Peyer's patch (tissue), 4 donors: ENCODE results near the gene AKT2. TPM values are rescaled to one million over a fixed set of nuclear protein-coding genes. Genes with fewer than 3 reads are reported as not detected.

ENCODE experiments used
- DNase-seq, 3 donors: peaks; one replicate each; pipeline ENCODE4 v3.0.0-alpha.2; 2017 to 2019
- H3K27ac ChIP-seq, 4 donors: fragments of 200-600 bp; sonication (generic); one replicate each; pipeline ENCODE4 v1.5.1; 2016 to 2019
- H3K27me3 ChIP-seq, 2 donors: fragments of 200-600 bp; sonication (generic); one replicate each; pipeline ENCODE4 v1.5.1; 2019
- H3K36me3 ChIP-seq, 3 donors: fragments of 200-600 bp; sonication (generic); one replicate each; pipeline ENCODE4 v1.5.1; 2016 to 2019
- H3K4me1 ChIP-seq, 4 donors: fragments of 200-600 bp; sonication (generic); one replicate each; pipeline ENCODE4 v1.5.1; 2016 to 2019
- H3K4me3 ChIP-seq, 4 donors: fragments of 200-600 bp; sonication (generic); 1 replicate in 3 of 4; 2 replicates in 1 of 4; pipeline ENCODE4 v1.5.1; 2016 to 2019; ENCODE audit warnings: mild to moderate bottlenecking in 1 of 4
- H3K9me3 ChIP-seq, 4 donors: fragments of 200-600 bp; sonication (generic); one replicate each; pipeline ENCODE4 v1.5.1; 2016 to 2019; ENCODE audit warnings: mild to moderate bottlenecking in 1 of 4
- CTCF ChIP-seq, 6 experiments: fragments of 450-650 bp in 4 of 6; fragments of 200-600 bp in 2 of 6; sonication (generic) in 1 of 6; IDR thresholded peaks; one replicate each; pipeline ENCODE4 v1.5.1; 2017 to 2019; ENCODE audit warnings: antibody characterized with exemption in 6 of 6, mild to moderate bottlenecking in 3 of 6, moderate library complexity in 1 of 6
- POLR2A ChIP-seq, 2 donors: fragments of 450-650 bp; IDR thresholded peaks; one replicate each; pipeline ENCODE4 v1.5.1; 2017; ENCODE audit warnings: antibody characterized with exemption in 2 of 2, mild to moderate bottlenecking in 2 of 2, moderate library complexity in 2 of 2
- total RNA-seq, 4 donors: library from RNA; depleted of rRNA; stranded (reverse); fragments of >200 nt; gene quantifications; one replicate each; pipeline ENCODE4 v1.1.0, GENCODE V29; 2016

AKT2 gene
- total RNA-seq, 4 donors from 2014 or later, result 67.1 to 146 (median 100) TPM

GRCh38 chr19:40309666-40310065 lies 24.5 kb upstream of the AKT2 start:
- Histone ChIP-seq H3K9me3 (no peaks in the 10 kb centered on the region), H3K4me1 (no peaks in the 10 kb centered on the region), H3K4me3 (no peak overlapping the region), H3K27me3 (no peaks in the 10 kb centered on the region), H3K36me3 (no peaks in the 10 kb centered on the region), H3K27ac (no peak overlapping the region)
- no peak for DNase-seq
- no peak for TF ChIP-seq POLR2A (IDR thresholded peaks at IDR 0.05)
- TF ChIP-seq CTCF (IDR thresholded peaks at IDR 0.05), result no peak

- DNase-seq, result peak; percentile 65 to 88 (median 70)
- TF ChIP-seq CTCF (IDR thresholded peaks at IDR 0.05) (peak; percentile 70 to 80 (median 76)), POLR2A (IDR thresholded peaks at IDR 0.05) (no peak)
- Histone ChIP-seq H3K9me3 (no peaks in the 10 kb centered on the region), H3K36me3 (no peaks in the 10 kb centered on the region), H3K27me3 (no peaks in the 10 kb centered on the region), H3K27ac (no peak overlapping the region), H3K4me3 (no peak overlapping the region), H3K4me1 (no peaks in the 10 kb centered on the region)
These were observed 20.3 kb upstream of the AKT2 start for GRCh38 chr19:40305403-40305802.

GRCh38 chr19:40304306-40304705 lies 19.2 kb upstream of the AKT2 start:
- Histone ChIP-seq H3K27ac (no peak overlapping the region), H3K4me3 (no peak overlapping the region), H3K4me1 (no peaks in the 10 kb centered on the region), H3K36me3 (no peaks in the 10 kb centered on the region), H3K9me3 (no peaks in the 10 kb centered on the region), H3K27me3 (no peaks in the 10 kb centered on the region)
- TF ChIP-seq POLR2A (IDR thresholded peaks at IDR 0.05) (no peak), CTCF (IDR thresholded peaks at IDR 0.05) (no peak)
- no peak for DNase-seq

GRCh38 chr19:40303765-40304164 lies 18.6 kb upstream of the AKT2 start:
- TF ChIP-seq CTCF (IDR thresholded peaks at IDR 0.05), result no peak
- TF ChIP-seq POLR2A (IDR thresholded peaks at IDR 0.05), result no peak
- Histone ChIP-seq H3K4me3 (no peak overlapping the region), H3K27me3 (no peaks in the 10 kb centered on the region), H3K4me1 (no peaks in the 10 kb centered on the region), H3K9me3 (no peaks in the 10 kb centered on the region), H3K27ac (no peak overlapping the region), H3K36me3 (no peaks in the 10 kb centered on the region)
- no peak for DNase-seq

- no peak overlapping the region for H3K4me3 ChIP-seq
- TF ChIP-seq POLR2A (IDR thresholded peaks at IDR 0.05) (no peak), CTCF (IDR thresholded peaks at IDR 0.05) (no peak)
- no peak overlapping the region for H3K27ac ChIP-seq
- H3K4me1 ChIP-seq, result no peaks in the 10 kb centered on the region
- H3K36me3 ChIP-seq, result no peaks in the 10 kb centered on the region
- H3K27me3 ChIP-seq, result no peaks in the 10 kb centered on the region
- no peak for DNase-seq
- H3K9me3 ChIP-seq, result no peaks in the 10 kb centered on the region
These were observed 17.3 kb upstream of the AKT2 start for GRCh38 chr19:40302224-40303011.
